Tibial nerve (tissue), 4 donors: ENCODE measurements around the gene CACNA1B.
"Not testable (repeated sequence)": the region's sequence is repeated elsewhere in the genome, so short reads cannot be mapped to it uniquely, and the experiment has no call there.

Experiments used
- CTCF ChIP-seq, 5 experiments: fragments of 200-600 bp in 3 of 5; fragments of 450-650 bp in 2 of 5; sonication (generic) in 3 of 5; IDR thresholded peaks; one replicate each; pipeline ENCODE4 v1.5.1; 2016 to 2019; ENCODE audit warnings: antibody characterized with exemption in 5 of 5, mild to moderate bottlenecking in 3 of 5, moderate library complexity in 2 of 5
- EP300 ChIP-seq, 2 donors: sonication (generic); formaldehyde crosslinking; IDR thresholded peaks; one replicate each; pipeline ENCODE4 v1.6.1; 2017; ENCODE audit warnings: antibody characterized with exemption in 2 of 2, mild to moderate bottlenecking in 1 of 2
- POLR2A ChIP-seq, 2 donors: fragments of 450-650 bp; IDR thresholded peaks; one replicate each; pipeline ENCODE4 v1.6.1; 2017; ENCODE audit warnings: antibody characterized with exemption in 2 of 2, mild to moderate bottlenecking in 2 of 2, moderate library complexity in 2 of 2

- not testable (repeated sequence) for TF ChIP-seq CTCF, POLR2A, EP300 (IDR thresholded peaks at IDR 0.05)
These were observed 6.4 kb downstream of the CACNA1B start for GRCh38 chr9:137883977-137884376.
